Esophagus squamous epithelium (tissue), 4 donors: ENCODE results near the gene KLHL7.

Source experiments
- POLR2A ChIP-seq, 4 donors: fragments of 450-650 bp; IDR thresholded peaks; one replicate each; pipeline ENCODE4 v1.6.1; 2017; ENCODE audit warnings: antibody characterized with exemption in 4 of 4, mild to moderate bottlenecking in 4 of 4, moderate library complexity in 3 of 4
- TF ChIP-seq, protein P1 (sequence below), 6 experiments: fragments of 450-650 bp in 4 of 6; fragments of 200-600 bp in 2 of 6; sonication (generic) in 2 of 6; IDR thresholded peaks; one replicate each; pipeline ENCODE4 v1.5.1; 2016 to 2019; ENCODE audit warnings: antibody characterized with exemption in 6 of 6, mild to moderate bottlenecking in 4 of 6, moderate library complexity in 4 of 6

DNA sequence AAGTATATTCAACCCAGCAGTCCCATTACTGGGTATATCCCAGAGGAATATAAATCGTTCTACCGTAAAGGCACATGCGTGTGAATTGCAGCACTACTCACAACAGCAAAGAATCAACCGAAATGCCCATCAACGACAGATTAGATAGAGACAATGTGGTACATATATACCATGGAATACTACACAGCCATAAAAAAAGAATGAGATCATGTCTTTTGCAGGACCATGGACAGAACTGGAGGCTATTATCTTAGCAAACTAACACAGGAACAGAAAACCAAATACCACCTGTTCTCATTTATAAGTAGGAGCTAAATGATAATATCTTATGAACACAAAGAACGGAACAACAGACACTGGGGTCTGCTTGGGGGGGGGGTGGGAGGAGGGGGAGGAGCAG is 44.3 kb upstream of the KLHL7 start:
- TF ChIP-seq, protein P1, sequence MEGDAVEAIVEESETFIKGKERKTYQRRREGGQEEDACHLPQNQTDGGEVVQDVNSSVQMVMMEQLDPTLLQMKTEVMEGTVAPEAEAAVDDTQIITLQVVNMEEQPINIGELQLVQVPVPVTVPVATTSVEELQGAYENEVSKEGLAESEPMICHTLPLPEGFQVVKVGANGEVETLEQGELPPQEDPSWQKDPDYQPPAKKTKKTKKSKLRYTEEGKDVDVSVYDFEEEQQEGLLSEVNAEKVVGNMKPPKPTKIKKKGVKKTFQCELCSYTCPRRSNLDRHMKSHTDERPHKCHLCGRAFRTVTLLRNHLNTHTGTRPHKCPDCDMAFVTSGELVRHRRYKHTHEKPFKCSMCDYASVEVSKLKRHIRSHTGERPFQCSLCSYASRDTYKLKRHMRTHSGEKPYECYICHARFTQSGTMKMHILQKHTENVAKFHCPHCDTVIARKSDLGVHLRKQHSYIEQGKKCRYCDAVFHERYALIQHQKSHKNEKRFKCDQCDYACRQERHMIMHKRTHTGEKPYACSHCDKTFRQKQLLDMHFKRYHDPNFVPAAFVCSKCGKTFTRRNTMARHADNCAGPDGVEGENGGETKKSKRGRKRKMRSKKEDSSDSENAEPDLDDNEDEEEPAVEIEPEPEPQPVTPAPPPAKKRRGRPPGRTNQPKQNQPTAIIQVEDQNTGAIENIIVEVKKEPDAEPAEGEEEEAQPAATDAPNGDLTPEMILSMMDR (IDR thresholded peaks at IDR 0.05), result no peak
- TF ChIP-seq POLR2A (IDR thresholded peaks at IDR 0.05), result no peak
